ES-I3 (cell line): Measurements from ENCODE around the gene SPG7.

Source experiments
- H3K36me3 ChIP-seq: 2 replicates; pipeline ENCODE4 v1.6.1; 2013; ENCODE audit warnings: mild to moderate bottlenecking, low read length, control low read depth, moderate library complexity; ENCODE audit not compliant: insufficient read depth
- H3K4me1 ChIP-seq: 2 replicates; pipeline ENCODE4 v1.6.1; 2013; ENCODE audit warnings: mild to moderate bottlenecking, control low read depth, low read length; ENCODE audit not compliant: insufficient read depth
- H3K9ac ChIP-seq: 2 replicates; pipeline ENCODE4 v1.6.1; 2013; ENCODE audit warnings: low read depth, mild to moderate bottlenecking, low read length, moderate library complexity
- H3K9me3 ChIP-seq: 2 replicates; pipeline ENCODE4 v1.6.1; 2013; ENCODE audit warnings: mild to moderate bottlenecking, low read length, moderate library complexity; ENCODE audit not compliant: control insufficient read depth, insufficient read depth

The SPG7 gene

DNA sequence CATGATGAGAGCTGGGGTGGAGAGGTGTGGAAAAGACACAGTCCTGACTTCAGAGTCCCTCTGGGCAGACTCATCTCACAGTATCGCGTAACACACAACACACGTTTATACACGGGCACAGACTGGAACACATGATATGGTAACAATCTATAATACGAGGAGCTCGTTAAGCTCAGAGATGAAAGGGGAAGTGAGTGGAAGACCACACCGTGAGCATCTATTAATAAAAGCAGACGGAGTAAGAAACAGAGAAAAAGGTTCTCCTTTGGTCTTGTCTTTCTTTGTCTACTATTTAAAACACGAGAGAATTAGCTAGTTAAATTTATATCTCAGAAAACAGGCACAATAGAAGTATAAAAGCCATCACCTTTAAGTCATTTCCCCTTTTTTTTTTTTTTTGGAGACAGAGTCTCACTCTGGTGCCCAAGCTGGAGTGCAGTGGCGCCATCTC is 31.4 kb upstream of the SPG7 start:
- Histone ChIP-seq H3K9me3 (no peaks in the 10 kb centered on the region), H3K4me1 (peaks cover 55% of the 10 kb centered on the region), H3K36me3 (peaks cover 4% of the 10 kb centered on the region; the same call in 1 of the 2 replicates), H3K9ac (no peak overlapping the region)

GRCh38 chr16:89478576-89479221 is 29.5 kb upstream of the SPG7 start:
- Histone ChIP-seq H3K9me3 (no peaks in the 10 kb centered on the region), H3K36me3 (peaks cover 4% of the 10 kb centered on the region; the same call in 1 of the 2 replicates), H3K9ac (no peak overlapping the region; the same call in 1 of the 2 replicates), H3K4me1 (peaks cover 69% of the 10 kb centered on the region)

DNA sequence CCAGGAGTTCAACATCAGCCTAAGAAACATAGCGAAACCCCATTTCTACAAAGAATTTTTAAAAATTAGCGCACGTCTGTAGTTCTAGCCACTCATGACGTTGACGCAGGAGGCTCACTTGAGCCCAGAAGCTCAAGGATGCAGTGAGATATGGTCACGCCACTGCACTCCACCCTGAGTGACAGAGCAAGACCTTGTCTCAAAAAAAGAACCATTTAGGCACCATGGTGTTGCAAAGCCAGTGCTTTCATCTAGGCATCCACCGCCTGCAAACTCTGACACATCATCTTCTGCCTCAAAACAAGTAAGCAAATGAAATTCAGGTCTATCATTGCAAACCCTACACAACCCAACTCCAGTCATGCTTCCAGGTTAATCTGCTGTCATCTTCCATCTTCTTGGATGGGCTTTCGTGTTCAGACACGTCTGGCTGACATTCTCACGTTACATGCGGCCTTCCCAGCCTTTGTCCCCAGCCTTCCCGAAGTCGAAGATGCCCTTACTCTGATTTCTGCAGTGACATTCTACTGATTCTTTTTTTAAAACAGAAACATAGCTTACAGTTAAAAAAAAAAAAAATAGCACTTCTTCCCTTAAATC is 26.7 kb upstream of the SPG7 start:
- H3K36me3 ChIP-seq = peaks cover 4% of the 10 kb centered on the region; the same call in 1 of the 2 replicates
- H3K9ac ChIP-seq = no peak overlapping the region
- H3K4me1 ChIP-seq = peaks cover 76% of the 10 kb centered on the region
- no peaks in the 10 kb centered on the region for H3K9me3 ChIP-seq

- peaks cover 4% of the 10 kb centered on the region; the same call in 1 of the 2 replicates for H3K36me3 ChIP-seq
- H3K4me1 ChIP-seq = peaks cover 76% of the 10 kb centered on the region
- H3K9me3 ChIP-seq = no peaks in the 10 kb centered on the region
- no peak overlapping the region for H3K9ac ChIP-seq
These were observed 25.9 kb upstream of the SPG7 start for GRCh38 chr16:89482150-89482816.

GRCh38 chr16:89482817-89483205 is 25.4 kb upstream of the SPG7 start:
- Histone ChIP-seq H3K4me1 (peaks cover 78% of the 10 kb centered on the region), H3K36me3 (peaks cover 4% of the 10 kb centered on the region; the same call in 1 of the 2 replicates), H3K9ac (no peak overlapping the region)

DNA sequence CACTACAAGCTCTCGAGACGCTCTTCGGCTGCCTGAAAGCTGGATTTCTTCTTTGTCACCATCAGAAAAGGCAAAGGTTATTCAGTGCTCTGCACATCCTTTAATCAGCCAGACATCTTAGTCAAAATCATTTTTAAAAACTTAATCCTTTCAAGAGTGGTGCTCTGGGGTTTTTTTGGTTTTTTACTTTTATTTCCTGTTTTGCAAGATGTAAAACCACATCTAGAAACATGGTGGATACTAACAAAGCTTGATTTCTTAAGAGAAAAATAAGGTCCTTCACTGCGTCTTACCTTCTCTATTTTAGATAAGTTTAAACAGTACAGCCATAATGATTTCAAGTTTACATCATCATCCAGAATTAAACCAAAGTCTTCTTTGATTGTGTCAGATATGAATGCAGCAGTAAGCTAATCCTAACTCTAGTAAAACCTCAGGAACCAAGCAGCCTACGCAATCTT is 24.1 kb upstream of the SPG7 start:
- Histone ChIP-seq H3K4me1 (peaks cover 76% of the 10 kb centered on the region), H3K9ac (no peak overlapping the region), H3K36me3 (peaks cover 4% of the 10 kb centered on the region; the same call in 1 of the 2 replicates), H3K9me3 (no peaks in the 10 kb centered on the region)

More at GRCh38 chr16:89482817-89483205, 25.4 kb upstream of the SPG7 start:
- no peaks in the 10 kb centered on the region for H3K9me3 ChIP-seq

DNA sequence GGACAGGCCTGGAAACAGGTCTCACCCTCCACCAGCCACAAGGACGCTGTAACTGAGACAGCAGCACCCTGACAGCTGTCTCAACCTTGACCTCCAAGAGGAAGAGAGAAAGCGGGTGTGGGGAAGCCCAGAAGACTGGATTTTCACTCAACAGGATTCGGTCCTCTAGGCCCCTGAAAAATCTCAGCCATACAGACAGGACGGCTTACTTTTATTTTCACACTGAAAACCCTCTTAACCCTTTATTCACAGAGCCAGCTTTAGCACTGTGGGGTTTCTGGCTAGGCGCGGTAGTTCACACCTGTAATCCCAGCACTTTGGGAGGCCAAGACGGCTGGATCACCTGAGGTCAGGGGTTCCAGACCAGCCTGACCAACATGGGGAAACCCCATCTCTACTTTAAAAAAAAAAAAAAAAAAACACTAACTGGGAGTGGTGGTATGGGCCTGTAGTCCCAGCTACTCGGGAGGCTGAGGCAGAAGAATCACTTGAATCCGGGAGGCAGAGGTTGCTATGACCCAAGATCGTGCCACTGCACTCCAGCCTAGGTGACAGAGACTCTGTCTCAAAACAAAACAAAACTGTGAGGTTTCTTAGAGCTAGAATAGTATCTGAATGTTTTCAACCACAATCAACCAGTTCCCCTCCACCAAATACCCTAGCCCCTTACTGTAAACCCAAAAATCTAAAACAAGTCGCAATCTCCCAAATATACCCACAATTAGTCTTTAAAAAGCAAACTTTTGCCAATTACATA is 23.1 kb upstream of the SPG7 start:
- Histone ChIP-seq H3K9ac (no peak overlapping the region), H3K9me3 (no peaks in the 10 kb centered on the region), H3K36me3 (peaks cover 4% of the 10 kb centered on the region; the same call in 1 of the 2 replicates), H3K4me1 (peaks cover 73% of the 10 kb centered on the region)

GRCh38 chr16:89485701-89486246 is 22.4 kb upstream of the SPG7 start:
- peaks cover 69% of the 10 kb centered on the region for H3K4me1 ChIP-seq

DNA sequence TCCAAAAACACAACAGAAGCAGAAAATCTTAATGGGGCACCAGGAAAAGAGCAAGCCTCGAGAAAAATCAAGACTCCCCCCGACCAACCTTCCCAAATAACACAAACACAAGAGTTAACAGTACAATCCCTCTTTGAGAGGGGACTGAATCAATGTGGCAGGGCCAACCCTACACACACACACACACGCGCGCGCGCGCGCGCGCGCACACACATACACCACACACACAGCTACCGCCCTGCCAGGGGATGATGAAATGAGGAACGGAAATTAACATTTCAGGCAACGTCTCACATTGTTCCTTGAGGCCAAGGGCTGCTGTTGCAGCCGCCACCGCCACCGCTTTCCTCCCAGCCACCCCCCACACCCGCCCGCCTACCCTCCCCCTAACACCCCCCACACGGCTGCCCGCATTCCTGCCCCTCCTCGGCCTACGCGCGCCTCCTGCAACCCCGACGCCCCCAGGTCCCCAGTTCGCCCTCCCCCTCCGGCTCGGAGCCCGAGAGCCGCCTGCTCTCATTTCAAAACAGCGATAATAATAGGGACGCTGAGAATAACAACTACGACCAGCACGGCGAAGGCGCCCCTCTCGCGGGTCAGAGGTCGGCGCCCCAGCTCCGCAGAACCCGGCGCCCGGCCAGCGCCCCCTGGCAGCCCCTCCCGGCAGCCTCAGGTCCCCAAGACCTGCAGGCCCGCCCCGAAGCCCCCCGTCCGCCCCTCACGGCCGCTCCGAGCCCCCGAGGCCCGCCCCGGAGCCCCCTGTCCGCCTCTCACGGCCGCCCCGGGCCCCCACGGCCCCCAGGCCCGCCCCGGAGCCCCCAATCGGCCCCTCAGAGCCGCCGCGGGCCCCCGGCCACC is 18.9 kb upstream of the SPG7 start:
- Histone ChIP-seq H3K9ac (peak overlapping the region; percentile 92), H3K9me3 (no peaks in the 10 kb centered on the region), H3K36me3 (no peaks in the 10 kb centered on the region), H3K4me1 (peaks cover 35% of the 10 kb centered on the region)

More at GRCh38 chr16:89485701-89486246, 22.4 kb upstream of the SPG7 start:
- Histone ChIP-seq H3K36me3 (peaks cover 4% of the 10 kb centered on the region; the same call in 1 of the 2 replicates), H3K9ac (no peak overlapping the region), H3K9me3 (no peaks in the 10 kb centered on the region)

- Histone ChIP-seq H3K9me3 (no peaks in the 10 kb centered on the region), H3K4me1 (peaks cover 32% of the 10 kb centered on the region), H3K36me3 (no peaks in the 10 kb centered on the region), H3K9ac (peak overlapping the region; percentile 49)
These were observed 18.2 kb upstream of the SPG7 start for GRCh38 chr16:89489898-89490438.

- Histone ChIP-seq H3K9me3 (no peaks in the 10 kb centered on the region), H3K4me1 (peaks cover 30% of the 10 kb centered on the region), H3K36me3 (no peaks in the 10 kb centered on the region), H3K9ac (peak within 1 kb of the TSS; percentile 92)
These were observed 17.6 kb upstream of the SPG7 start, which contains the start of gene ANKRD11 for GRCh38 chr16:89490439-89491237. TSS of gene ANKRD11 (minus strand) at chr16:89490561. CDS start at chr16:89317019, 173,542 bp downstream.

DNA sequence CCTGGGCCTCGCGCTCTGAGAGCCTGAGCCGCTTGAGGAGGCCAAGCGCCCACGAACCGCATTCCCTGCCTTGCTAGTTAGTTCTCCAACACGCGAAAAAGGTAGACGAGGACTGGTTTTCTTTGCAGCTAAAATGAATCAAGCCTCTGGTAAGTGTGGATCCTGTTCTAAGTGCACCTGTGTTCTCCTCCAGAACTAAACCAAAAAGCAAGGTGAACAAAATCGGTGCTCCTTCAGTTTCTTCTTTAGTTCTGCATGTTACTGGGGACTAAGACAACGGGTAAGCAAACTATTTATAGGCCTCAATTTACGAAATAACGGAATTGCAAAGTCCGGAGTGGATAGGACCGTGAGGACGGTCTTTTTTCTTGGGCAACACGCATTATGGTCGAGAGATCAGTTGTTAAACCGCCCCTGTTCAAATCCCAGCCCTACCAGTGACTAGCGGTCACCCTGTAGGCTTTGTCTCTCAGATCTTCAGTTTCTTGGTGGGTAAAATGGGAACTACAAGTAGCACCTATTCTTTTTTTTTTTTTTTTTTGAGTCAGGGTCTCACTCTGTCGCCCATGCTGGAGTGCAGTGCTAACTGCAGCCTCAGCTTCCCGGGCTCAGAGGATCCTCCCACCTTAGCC is 16.8 kb upstream of the SPG7 start:
- Histone ChIP-seq H3K9ac (peak overlapping the region; percentile 84), H3K4me1 (peaks cover 22% of the 10 kb centered on the region), H3K9me3 (no peaks in the 10 kb centered on the region), H3K36me3 (no peaks in the 10 kb centered on the region)
